Measurements from ENCODE around the gene TBC1D16.

DNA sequence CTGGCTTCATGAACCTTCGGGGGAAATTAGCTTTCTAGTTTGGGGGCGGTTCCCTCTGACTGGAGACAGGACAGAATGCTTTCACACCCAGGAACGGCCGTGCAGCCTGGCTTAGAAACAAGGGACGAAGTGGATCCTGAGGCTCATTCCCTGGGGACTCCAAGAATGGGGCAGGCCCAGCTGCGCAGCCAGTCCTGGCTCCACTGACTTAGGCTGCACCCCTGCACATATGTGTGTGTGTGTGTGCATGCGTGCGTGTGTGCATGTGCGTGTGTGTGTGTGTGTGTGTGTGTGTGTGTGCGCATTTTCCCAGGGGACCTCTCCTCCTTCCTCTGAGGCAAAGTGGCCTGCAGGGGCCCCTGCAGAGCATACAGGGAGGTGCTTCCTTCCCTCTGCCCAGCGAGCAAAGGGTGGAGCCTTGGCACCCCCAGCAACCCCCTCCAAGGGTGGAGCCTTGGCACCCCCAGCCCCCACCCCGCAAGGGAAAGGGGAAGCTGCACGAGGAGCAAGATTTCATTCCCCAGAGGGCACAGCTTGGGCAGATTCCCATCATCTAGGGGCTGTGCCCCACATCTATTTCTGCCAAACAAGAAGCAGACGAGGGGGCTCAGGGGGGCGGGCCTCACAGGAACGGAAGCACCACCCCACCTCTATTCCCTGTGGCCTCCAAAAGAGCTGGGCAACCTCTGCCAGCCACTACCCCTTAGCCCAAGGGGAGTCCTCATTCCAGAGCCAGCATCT is 98.9 kb downstream of the TBC1D16 start:
- TF ChIP-seq, protein P1, sequence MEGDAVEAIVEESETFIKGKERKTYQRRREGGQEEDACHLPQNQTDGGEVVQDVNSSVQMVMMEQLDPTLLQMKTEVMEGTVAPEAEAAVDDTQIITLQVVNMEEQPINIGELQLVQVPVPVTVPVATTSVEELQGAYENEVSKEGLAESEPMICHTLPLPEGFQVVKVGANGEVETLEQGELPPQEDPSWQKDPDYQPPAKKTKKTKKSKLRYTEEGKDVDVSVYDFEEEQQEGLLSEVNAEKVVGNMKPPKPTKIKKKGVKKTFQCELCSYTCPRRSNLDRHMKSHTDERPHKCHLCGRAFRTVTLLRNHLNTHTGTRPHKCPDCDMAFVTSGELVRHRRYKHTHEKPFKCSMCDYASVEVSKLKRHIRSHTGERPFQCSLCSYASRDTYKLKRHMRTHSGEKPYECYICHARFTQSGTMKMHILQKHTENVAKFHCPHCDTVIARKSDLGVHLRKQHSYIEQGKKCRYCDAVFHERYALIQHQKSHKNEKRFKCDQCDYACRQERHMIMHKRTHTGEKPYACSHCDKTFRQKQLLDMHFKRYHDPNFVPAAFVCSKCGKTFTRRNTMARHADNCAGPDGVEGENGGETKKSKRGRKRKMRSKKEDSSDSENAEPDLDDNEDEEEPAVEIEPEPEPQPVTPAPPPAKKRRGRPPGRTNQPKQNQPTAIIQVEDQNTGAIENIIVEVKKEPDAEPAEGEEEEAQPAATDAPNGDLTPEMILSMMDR (IDR thresholded peaks at IDR 0.05), result no peak
- TF ChIP-seq EZH2 (IDR thresholded peaks at IDR 0.05; ENCODE audit: borderline replicate concordance, insufficient read depth, low read depth, low read length, poor library complexity, severe bottlenecking), result no peak

Data from B cell (primary cell).